Activated T-cell treated with anti-CD3 and anti-CD28 coated beads, Interleukin-2, amount 50 U/mL, for 48 hours (primary cell): Measurements from ENCODE around the gene C2orf76.
A peak's percentile ranks its signal among the peaks of the same experiment; 100 is the strongest.
"Not testable (repeated sequence)": the region's sequence is repeated elsewhere in the genome, so short reads cannot be mapped to it uniquely, and the experiment has no call there.

Experiments used
- DNase-seq, 2 experiments: peaks; one replicate each; pipeline ENCODE4 v3.0.0-alpha.2; 2020

Gene C2orf76

DNA sequence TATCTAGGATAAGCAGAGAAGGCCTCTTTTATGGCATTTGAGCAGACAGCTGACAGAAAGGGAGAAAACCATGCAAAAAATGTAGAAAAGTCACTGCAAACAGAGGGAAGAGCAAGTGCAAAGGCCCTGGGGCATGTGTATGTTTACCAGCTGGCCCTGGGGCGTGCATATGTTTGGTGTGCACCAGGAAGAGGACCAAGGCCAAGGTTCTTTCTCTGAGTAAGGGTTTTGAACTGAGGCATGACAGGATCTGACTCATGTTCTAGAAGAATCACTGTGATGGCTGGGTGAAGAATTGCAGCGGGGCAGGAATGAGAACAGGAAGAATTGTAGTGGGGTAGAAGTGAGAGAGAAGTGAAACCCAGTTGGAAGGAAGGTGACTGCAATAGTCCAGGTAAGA lies 73.4 kb downstream of the C2orf76 start:
- DNase-seq: no peak

DNA sequence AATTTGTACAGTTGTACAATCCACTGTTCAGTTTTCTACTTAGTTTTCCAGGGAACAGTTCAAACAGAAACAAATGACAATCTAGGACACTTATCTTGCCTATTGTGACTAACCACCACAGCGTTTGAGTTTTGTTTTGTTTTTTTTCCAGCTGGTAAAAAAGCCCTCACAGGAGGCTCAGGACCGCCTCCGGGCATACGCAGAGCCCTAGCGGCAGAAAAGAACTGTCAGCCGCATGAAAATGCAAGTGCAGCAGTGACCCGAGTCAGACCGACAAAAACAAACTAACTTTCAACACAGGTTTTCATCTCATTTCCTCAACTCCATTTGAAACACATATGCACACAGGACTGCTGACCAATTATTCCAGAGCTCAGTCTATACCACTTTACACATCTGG lies 74.4 kb downstream of the C2orf76 start:
- DNase-seq: no peak

DNA sequence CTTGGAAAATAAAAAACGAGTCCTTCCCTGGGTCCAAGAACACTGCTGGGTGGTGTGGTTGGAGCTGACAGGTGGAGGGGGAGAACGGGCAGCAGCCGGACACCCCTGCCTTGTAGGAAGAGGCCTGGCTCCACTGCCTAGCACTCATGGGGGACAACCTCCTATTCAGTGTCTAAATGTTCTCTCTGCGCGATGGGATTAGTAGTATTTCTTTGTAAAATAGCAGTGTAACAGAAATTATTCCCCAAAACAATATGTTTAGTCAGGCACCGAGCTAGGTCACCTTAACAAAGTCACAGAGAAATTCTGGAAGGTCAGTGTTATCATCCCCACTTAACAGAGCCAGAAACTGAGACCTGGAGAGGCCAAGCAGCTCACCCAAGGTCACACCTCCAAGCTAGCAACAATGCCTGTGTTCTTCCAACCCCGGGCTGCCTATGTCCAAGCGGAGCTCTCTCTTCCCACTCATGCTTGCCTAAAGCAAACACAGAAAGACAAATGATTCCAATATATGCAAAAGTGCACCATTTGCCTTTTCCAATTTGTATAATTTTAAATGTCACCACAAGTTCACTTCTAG lies 75.0 kb downstream of the C2orf76 start:
- DNase-seq: no peak

DNA sequence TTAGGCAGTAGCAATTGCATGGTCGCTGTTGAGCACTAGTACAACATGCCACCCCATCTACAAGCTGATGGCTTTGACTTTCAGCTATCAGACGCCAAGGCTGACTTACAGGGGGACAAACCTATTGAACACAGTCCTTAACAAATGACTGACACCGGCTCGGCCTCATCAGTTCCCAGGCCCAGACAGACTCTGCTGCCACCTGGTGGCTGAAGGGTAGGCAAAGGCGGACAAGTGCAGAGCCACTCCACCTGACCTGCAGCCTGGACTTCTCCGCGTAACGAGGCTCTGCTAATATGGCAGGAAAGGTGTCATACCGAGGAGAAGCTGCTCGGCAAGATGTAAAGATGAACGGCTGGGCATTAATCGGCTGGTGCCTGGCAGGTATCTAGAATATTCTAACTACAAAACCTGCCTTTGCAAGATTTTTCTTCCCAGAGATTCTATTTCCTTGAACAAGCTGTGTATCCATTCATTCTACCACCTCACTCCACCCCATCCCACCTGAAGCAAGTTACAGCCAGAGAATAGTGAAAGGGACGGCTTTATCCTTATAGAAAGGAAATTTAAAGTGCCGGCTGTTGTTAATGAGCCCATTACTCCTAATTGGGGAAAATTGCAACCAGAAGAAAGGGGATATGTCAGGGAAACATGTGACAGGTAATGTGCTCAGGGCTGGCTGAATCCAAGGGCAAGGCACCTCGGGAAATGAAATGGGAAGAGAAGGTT lies 75.6 kb downstream of the C2orf76 start:
- peak; percentile 78 to 79 for DNase-seq

DNA sequence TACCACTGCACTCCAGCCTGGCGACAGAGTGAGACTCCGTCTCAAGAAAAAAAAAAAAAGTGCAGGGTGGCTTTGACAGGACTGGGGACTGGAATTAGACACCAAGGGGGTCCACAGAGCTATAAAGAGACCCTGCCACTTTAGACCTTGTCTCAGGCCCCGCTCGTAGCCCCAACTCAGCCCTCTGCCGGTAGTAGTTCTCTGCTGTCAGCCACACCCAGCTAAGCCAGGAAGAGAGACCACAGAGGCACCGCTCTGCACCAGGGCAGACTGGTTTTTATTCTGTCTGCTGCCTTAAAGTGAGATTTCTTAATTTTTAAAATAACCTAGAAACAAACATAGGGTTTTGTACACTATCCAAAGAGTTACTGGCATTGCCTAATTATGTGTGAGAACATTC lies 77.0 kb downstream of the C2orf76 start:
- no peak for DNase-seq

DNA sequence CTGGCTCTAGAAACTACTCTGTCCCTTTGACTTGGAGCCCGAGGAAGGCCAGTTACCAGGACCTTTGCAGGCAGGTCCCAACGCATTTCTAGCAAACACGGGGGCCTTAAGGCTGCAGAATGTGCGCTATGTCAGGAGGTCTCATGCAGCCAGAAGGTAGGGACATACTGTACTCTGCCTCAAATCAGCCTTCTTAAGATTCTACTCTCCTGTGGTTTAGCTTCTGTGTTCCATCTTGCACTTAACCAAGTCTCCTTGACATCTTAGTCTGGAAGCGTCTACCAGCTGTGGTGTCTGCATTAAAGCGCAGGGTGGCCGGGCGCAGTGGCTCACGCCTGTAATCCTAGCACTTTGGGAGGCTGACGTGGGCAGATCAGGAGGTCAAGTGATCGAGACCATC lies 77.5 kb downstream of the C2orf76 start:
- no peak for DNase-seq

DNA sequence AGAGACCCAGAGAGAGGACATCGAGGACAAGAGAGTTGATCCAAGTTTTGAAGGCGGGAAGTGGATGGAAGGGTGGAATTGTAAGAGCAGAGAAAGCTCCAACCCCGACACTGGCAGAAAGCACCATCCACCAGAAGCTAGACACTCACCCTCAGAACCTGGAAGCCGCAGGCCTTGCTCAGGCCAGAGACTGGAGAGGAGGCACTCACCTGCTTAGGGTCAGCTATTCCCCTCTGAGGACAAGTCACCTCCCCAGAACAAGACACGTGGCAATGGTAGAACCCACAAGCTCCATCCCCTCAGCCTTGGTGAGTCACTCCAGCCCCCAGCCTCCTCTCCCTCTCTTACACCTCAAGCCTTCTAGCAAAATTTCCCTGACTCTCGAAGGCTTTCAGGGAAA lies 78.1 kb downstream of the C2orf76 start:
- no peak for DNase-seq

DNA sequence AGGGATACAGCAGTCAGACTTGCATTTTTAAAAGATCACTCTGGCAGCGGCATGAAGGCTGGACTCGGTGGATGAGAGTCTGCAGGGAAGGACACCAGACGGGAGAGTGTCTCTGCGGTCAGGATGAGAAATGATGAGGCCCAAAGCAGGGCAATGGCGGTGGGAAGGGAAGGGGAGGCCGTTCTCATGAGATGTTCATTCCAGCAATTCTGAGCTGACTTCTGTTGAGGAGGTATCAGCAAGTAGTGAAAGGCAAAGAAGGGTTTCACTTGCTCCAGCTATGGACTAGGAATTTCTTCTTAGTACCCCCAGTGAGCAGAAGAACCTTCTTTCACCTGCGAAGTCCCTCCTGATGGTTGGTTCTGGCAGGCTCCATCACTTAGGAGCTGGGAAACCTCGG lies 80.0 kb downstream of the C2orf76 start:
- no peak for DNase-seq

DNA sequence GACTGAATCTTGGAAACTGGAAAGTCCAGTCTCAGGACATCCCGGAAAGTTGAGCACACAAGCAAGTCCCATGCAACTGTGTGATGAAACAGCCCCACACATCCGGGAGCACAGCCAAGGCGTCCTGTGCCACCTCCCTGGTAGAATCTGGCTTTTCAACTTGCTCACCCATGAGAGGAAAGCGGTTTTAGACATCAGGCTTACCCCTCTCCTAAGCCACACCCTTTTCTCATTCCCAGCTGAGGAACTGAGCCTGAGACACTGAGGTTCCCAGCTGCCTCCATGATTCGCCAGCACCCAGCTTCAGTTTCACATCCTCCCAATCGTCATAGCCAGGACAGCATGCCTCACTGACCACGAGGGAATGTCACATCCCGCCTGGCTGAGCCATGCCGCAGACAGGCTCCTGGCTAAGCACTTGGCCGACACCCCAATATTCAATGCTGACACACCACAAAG lies 82.7 kb downstream of the C2orf76 start:
- no peak for DNase-seq

DNA sequence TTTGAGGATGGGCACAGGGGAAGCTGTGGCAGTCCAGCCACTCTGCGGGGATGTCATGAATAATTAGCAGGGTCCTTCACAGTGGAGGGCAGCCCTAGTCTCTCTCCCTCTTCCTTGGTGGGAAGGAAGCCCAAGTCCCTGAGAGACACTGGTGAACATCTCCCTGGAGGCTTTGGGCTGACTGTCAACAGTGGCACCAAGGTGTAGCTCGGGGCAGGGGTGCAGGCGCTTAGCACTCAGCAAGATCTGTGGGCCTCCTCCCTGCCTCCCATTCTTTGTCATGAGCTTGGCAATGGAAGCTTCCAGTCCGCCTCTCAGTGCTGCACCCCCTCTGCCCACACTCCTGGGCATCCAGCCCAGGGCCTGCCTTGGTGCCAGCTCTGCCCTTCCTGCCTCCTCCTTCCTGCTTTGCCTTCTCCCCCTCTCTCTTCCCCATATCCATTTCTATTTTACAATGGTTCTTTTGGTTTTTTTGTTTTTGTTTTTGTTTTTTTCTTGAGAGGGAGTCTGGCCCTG lies 83.6 kb downstream of the C2orf76 start:
- no peak for DNase-seq

DNA sequence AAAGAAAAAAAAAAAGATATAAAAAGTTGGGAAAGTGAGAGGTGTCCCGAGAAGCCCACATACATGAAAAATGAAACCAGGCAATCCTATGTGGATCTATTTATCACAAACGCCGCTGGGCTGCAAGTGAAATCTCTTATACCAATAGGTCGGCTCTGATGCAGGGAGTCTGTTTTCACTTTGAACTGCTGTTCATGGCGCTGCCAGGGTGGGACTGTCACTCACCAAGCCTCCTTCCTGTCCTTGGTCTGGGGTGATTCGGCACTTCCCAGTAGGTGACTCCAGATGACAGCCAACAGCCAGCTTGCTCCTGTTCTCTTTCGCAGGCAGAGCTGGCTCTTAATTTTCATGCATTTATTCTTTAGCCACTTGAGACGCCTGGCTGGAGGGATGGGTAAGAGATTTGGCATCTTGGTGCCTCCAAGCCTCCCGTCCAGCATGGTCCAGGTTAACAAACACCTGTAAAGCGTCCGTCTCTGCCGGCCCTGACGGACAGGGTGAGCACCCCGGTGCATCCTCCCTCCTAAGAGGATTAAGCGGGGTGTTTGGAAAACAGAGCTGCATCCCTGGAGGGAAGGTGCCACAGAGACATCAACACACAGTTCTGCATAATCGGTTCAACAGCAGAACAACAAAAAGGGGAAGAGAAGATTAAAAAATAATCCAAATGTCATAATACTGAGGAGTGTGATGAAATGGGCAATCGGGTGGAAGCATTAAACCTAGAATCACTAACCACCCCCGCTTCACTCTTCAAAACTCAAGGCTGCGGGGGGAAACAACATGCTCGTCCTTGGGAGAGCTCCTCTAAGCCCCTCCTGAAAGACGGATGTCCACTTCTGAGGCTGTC lies 84.3 kb downstream of the C2orf76 start:
- no peak for DNase-seq

DNA sequence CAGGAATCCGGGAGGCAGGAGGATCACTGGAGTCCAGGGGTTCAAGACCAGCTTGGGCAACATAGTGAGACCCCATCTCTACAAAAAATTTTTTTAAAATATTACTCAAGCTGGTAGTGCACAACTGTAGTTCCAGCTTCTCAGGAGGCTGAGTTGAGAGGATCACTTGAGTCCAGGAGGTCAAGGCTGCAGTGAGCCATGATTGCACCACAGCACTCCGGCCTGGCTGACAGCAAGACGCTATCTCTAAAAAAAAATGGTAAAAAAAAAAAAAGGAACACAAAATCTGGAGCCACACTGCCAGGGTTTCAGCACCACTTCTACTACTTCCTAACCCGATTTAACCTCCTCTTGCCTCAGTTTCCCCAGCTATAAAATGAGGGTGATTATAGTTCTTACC lies 86.0 kb downstream of the C2orf76 start:
- DNase-seq: no peak

DNA sequence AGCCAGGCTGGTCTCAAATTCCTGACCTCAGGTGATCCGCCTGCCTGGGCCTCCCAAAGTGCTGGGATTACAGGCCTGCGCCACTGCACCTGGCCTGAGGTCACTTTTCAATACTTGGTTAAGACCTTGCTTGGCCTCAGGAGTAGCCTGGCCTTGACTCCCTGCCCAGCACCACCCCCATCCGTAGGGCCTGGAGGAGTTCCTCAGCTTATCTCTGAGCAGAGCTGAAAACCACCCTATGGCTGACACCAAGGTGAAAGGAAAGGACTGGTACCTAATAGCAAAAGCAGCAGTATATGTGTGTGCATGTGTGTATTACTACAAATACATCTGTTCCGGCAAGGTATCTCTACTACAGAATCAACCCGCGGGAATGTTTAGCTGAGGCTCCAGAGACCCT lies 87.0 kb downstream of the C2orf76 start:
- DNase-seq: no peak

DNA sequence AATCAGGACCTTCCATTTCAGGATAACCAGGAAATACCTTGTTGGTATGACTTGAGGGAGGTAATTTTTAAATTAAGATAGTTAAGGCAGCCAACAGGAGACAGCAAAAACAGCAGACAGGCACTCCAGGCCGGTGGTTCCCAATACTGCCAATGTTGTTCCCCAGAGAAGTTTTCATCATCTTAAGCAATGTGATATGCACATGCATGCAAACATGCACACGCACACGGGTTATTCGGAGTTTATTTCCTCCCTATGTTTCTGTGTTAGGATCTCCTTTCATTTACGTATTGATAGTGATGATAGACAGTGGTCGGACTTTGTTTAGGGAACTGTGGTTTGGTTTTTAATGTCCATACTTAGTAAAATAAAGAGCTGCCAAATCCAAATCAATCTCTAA lies 87.7 kb downstream of the C2orf76 start:
- DNase-seq: no peak

DNA sequence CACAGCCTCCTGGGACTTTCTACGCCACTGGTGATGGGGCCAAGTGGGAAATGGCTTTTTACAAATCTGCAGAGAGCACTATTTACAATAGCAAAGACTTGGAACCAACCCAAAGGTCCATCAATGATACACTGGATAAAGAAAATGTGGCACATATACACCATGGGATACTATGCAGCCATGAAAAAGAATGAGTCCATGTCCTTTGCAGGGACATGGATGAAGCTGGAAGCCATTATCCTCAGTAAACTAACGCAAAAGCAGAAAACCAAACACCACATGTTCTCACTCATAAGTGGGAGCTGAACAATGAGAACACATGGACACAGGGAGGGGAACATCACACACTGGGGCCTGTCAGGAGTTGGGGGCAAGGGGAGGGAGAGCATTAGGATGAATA lies 88.2 kb downstream of the C2orf76 start:
- DNase-seq: not testable (repeated sequence)

DNA sequence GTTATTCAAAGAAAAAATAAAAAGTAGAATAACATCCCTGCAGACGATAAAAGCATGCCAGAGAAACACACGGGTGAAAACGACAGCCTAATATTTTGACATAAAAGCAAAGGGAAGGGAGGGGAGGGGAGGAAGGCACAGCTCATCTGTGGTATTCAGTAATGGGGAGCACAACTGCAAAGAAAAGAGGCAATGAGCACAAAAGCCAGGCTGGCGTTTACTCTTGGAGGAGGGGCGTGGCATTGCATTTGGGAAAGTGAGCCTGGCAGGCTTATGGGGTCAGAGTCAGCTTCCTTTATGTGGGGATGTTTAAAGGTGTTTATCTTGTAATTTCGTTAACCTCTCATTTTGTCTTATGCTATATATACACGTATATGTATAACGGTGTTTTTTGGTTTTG lies 89.8 kb downstream of the C2orf76 start:
- no peak for DNase-seq

DNA sequence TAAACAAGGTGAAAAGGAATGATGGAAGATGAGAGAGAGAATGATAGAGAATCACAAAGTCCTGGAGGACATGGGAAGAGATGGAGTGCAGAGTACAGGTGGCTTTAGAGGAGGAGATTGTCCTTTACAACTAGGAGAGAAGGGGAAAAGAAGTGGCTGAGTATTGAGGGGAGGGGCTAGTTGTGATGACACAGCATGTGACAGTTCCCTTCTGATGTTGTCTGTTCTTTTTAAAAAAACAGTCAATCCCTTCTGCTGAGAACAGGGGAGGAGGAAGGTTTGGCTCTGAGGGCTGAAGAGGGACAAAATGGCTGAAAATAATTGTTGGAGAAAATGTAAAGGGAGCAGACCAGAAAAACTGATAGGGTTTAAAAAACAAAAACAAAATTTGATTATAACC lies 99.0 kb downstream of the C2orf76 start:
- no peak for DNase-seq

DNA sequence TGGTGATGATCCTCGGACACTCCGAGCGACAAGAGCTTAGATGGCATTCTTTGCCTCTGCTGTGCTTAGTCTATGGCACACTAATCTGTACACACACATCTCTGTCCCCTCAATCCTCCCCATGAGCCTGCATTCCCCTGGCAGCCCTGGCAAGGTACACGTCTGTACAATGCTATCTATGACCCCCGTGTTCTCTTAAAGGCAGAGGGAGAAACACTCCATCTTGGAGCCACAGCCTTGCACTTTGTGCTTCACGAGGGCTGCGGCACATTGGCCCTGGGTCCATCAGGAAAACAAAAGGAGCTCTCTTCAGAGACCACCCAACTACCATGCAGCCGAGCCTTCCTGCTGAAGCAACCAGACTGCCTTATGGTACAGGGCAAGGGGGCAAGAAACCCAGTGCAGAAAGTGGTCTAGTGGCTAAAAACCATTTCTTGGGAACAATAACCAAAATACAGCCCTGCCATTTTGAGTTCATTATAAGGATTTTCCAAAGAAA lies 100.5 kb downstream of the C2orf76 start:
- no peak for DNase-seq

DNA sequence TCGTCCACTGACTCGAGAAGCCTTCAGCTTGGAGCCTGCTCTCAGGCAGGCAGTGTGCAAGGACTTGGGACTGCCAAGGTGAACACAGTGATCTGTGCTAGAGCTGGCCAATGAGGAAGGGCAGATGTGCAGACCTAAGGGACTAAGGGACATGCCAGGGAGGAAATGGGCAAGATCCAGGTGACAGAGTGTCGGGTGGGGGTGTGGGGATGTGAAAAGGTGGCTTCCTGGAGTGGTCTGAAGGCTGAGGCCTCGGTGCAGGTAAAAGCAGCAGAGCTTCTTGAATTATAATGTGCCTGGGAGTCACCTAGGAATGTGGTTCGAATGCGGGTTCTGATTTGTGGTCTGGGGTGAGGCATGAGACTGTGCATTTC lies 101.0 kb downstream of the C2orf76 start:
- DNase-seq: no peak

DNA sequence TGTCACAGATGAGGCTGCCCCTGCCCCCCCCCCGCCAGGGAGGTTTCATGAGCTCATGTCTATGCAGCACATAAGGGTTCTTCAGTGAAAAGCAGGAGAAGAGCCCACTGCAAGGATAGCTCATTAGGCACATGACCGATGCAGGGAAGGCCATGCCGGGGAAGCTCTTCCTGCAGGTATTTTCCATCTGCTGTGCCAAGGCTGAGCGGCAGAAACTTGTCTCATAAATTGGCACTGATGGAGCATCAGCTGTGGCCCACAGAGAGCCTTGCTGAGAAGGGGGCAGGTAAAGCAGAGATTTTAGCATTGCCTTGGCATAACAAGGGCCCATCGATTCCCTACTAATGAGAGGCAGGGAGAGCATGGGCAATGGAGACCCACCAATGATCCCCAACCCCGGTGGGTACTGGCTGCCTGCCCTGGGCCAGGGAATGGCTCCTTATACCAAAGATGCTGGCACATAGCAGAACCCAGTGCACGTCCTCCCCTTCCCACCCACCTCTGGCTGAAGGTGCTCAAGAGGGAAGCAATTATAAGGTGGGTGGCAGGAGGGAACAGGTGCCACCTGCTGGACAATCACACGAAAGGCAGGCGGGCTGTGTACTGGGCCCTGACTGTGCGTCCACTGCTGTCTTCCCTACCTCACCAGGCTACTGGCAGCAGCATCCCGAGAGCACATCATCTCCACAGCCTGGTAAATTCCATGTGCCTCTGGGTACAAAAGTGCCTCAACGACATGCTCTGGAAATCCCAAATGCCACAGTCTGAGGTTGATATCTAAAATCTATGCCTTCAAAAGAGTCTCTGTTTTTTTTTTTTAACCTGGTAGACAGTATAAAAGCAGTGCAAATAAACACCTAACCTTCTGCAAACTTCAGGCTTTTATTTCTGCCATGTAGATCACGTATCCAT lies 101.6 kb downstream of the C2orf76 start:
- DNase-seq: peak; percentile 51 to 64

DNA sequence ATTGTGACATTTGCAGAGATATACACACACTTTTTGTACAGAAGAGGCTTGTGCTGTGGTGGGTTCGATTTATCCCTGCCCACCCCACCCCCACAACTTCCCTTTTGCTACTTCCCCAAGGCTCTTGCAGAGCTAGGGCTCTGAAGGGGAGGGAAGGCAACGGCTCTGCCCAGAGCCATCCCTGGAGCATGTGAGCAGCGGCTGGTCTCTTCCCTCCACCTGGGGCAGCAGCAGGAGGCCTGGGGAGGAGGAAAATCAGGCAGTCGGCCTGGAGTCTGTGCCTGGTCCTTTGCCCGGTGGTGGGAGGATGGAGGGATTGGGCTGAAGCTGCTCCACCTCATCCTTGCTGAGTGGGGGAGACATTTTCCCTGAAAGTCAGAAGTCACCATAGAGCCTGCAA lies 103.0 kb downstream of the C2orf76 start:
- DNase-seq: no peak

DNA sequence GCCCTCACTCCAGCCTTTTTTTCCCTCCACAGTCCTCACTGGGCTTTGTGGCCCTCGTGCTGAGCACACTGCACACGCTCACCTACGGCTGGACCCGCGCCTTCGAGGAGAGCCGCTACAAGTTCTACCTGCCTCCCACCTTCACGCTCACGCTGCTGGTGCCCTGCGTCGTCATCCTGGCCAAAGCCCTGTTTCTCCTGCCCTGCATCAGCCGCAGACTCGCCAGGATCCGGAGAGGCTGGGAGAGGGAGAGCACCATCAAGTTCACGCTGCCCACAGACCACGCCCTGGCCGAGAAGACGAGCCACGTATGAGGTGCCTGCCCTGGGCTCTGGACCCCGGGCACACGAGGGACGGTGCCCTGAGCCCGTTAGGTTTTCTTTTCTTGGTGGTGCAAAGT lies 103.6 kb downstream of the C2orf76 start:
- no peak for DNase-seq
